ENCODE results near the gene KREMEN1.
A peak's percentile ranks its signal among the peaks of the same experiment; 100 is the strongest.

KREMEN1 gene

GRCh38 chr22:29102300-29102699 is 29.5 kb downstream of the KREMEN1 start:
- peaks cover 43% of the 10 kb centered on the region for H3K4me1 Mint-ChIP-seq
- H3K27ac Mint-ChIP-seq: peak overlapping the region; percentile 23 to 80 (median 68)
- H3K4me3 Mint-ChIP-seq: no peak overlapping the region
- TF ChIP-seq CTCF (IDR thresholded peaks at IDR 0.05; ENCODE audit: unreplicated experiment in 3 of 3): no peak
- H3K9me3 Mint-ChIP-seq: no peaks in the 10 kb centered on the region
- peaks cover 15% of the 10 kb centered on the region for H3K36me3 Mint-ChIP-seq (ENCODE audit: low read depth)
- H3K27me3 Mint-ChIP-seq (ENCODE audit: low read depth): no peaks in the 10 kb centered on the region

- no peaks in the 10 kb centered on the region for H3K9me3 Mint-ChIP-seq
- H3K36me3 Mint-ChIP-seq (ENCODE audit: low read depth): peaks cover 15% of the 10 kb centered on the region
Measured at GRCh38 chr22:29103121-29103520, 30.3 kb downstream of the KREMEN1 start.

GRCh38 chr22:29105468-29105867 is 32.6 kb downstream of the KREMEN1 start:
- H3K4me1 Mint-ChIP-seq: peaks cover 47% of the 10 kb centered on the region
- H3K27me3 Mint-ChIP-seq (ENCODE audit: low read depth): no peaks in the 10 kb centered on the region
- TF ChIP-seq CTCF (IDR thresholded peaks at IDR 0.05; ENCODE audit: unreplicated experiment in 3 of 3): no peak
- no peak overlapping the region for H3K4me3 Mint-ChIP-seq
- peak overlapping the region; percentile 18 to 42 (median 30) for H3K27ac Mint-ChIP-seq
- no peaks in the 10 kb centered on the region for H3K9me3 Mint-ChIP-seq
- H3K36me3 Mint-ChIP-seq (ENCODE audit: low read depth): peaks cover 5% of the 10 kb centered on the region

More at GRCh38 chr22:29103121-29103520, 30.3 kb downstream of the KREMEN1 start:
- H3K4me1 Mint-ChIP-seq: peaks cover 38% of the 10 kb centered on the region
- no peak overlapping the region for H3K4me3 Mint-ChIP-seq
- no peak for TF ChIP-seq CTCF (IDR thresholded peaks at IDR 0.05; ENCODE audit: unreplicated experiment in 3 of 3)
- no peaks in the 10 kb centered on the region for H3K27me3 Mint-ChIP-seq (ENCODE audit: low read depth)
- H3K27ac Mint-ChIP-seq: peak overlapping the region; percentile 68 to 82 (median 80)

GRCh38 chr22:29106839-29107238 is 34.0 kb downstream of the KREMEN1 start:
- Mint-ChIP-seq H3K36me3 (ENCODE audit: low read depth) (peaks cover 9% of the 10 kb centered on the region), H3K27me3 (ENCODE audit: low read depth) (no peaks in the 10 kb centered on the region), H3K27ac (peak overlapping the region in 2 of 3 experiments; percentile 21 to 71), H3K9me3 (no peaks in the 10 kb centered on the region), H3K4me1 (peaks cover 53% of the 10 kb centered on the region), H3K4me3 (no peak overlapping the region)
- TF ChIP-seq CTCF (IDR thresholded peaks at IDR 0.05; ENCODE audit: unreplicated experiment in 3 of 3): no peak

- Mint-ChIP-seq H3K27ac (peak overlapping the region in 1 of 3 experiments; percentile 59), H3K9me3 (no peaks in the 10 kb centered on the region), H3K4me3 (no peak overlapping the region), H3K36me3 (ENCODE audit: low read depth) (peaks cover 9% of the 10 kb centered on the region), H3K4me1 (peaks cover 45% of the 10 kb centered on the region), H3K27me3 (ENCODE audit: low read depth) (no peaks in the 10 kb centered on the region)
- TF ChIP-seq CTCF (IDR thresholded peaks at IDR 0.05; ENCODE audit: unreplicated experiment in 3 of 3): no peak
Measured at GRCh38 chr22:29108137-29108536, 35.3 kb downstream of the KREMEN1 start.

- Mint-ChIP-seq H3K27me3 (ENCODE audit: low read depth) (no peaks in the 10 kb centered on the region), H3K4me1 (peaks cover 46% of the 10 kb centered on the region), H3K36me3 (ENCODE audit: low read depth) (peaks cover 12% of the 10 kb centered on the region), H3K4me3 (no peak overlapping the region), H3K9me3 (no peaks in the 10 kb centered on the region), H3K27ac (peak overlapping the region; percentile 11 to 62 (median 38))
- TF ChIP-seq CTCF (IDR thresholded peaks at IDR 0.05; ENCODE audit: unreplicated experiment in 3 of 3): no peak
Measured at GRCh38 chr22:29109822-29110221, 37.0 kb downstream of the KREMEN1 start.

Data from nephron (organoid).